ENCODE data around the gene SMYD3.

Gene SMYD3

GRCh38 chr1:245961137-245961540 lies 545.9 kb downstream of the SMYD3 start:
- no peak overlapping the region for H3K4me3 ChIP-seq (ENCODE audit: low read depth, low read length)
- H3K9me3 ChIP-seq (ENCODE audit: control insufficient read depth, insufficient read depth, low read depth, low read length), result no peaks in the 10 kb centered on the region
- no peaks in the 10 kb centered on the region for H3K36me3 ChIP-seq (ENCODE audit: control insufficient read depth in 2 of 2, insufficient read depth in 1 of 2, low read length in 2 of 2)
- ChIA-PET POLR2A (no interaction called here), CTCF (no interaction called here)
- H3K27ac ChIP-seq (ENCODE audit: extremely low read depth, low read depth, low read length), result no peak overlapping the region
- no peaks in the 10 kb centered on the region for H3K4me1 ChIP-seq (ENCODE audit: control insufficient read depth, insufficient read depth, low read length)
- no peak for TF ChIP-seq ZNF140 (tag by site-specific recombination; IDR thresholded peaks at IDR 0.05)
- TF ChIP-seq ZNF112 (tag by site-specific recombination; IDR thresholded peaks at IDR 0.05), result no peak
- TF ChIP-seq EGR2 (tag by site-specific recombination; IDR thresholded peaks at IDR 0.05; ENCODE audit: low read depth), result no peak
- TF ChIP-seq ZNF830 (tag by site-specific recombination; IDR thresholded peaks at IDR 0.05; ENCODE audit: low read depth), result no peak
- no peak for TF ChIP-seq ZNF768 (tag by site-specific recombination; IDR thresholded peaks at IDR 0.05)

GRCh38 chr1:245960171-245960570 lies 546.9 kb downstream of the SMYD3 start:
- no peaks in the 10 kb centered on the region for H3K36me3 ChIP-seq (ENCODE audit: control insufficient read depth in 2 of 2, insufficient read depth in 1 of 2, low read length in 2 of 2)
- no peaks in the 10 kb centered on the region for H3K9me3 ChIP-seq (ENCODE audit: control insufficient read depth, insufficient read depth, low read depth, low read length)
- no peak overlapping the region for H3K27ac ChIP-seq (ENCODE audit: extremely low read depth, low read depth, low read length)
- ChIA-PET CTCF (no interaction called here), POLR2A (no interaction called here)
- H3K4me1 ChIP-seq (ENCODE audit: control insufficient read depth, insufficient read depth, low read length), result no peaks in the 10 kb centered on the region
- H3K4me3 ChIP-seq (ENCODE audit: low read depth, low read length), result no peak overlapping the region
- no peak for TF ChIP-seq GFI1B (tag by site-specific recombination; IDR thresholded peaks at IDR 0.05)

GRCh38 chr1:245958016-245958415 lies 549.1 kb downstream of the SMYD3 start:
- Histone ChIP-seq H3K36me3 (ENCODE audit: control insufficient read depth in 2 of 2, insufficient read depth in 1 of 2, low read length in 2 of 2) (no peaks in the 10 kb centered on the region), H3K4me1 (ENCODE audit: control insufficient read depth, insufficient read depth, low read length) (no peaks in the 10 kb centered on the region), H3K4me3 (ENCODE audit: low read depth, low read length) (no peak overlapping the region), H3K9me3 (ENCODE audit: control insufficient read depth, insufficient read depth, low read depth, low read length) (no peaks in the 10 kb centered on the region), H3K27ac (ENCODE audit: extremely low read depth, low read depth, low read length) (no peak overlapping the region)
- POLR2A ChIA-PET, result no interaction called here
- TF ChIP-seq HIC1 (tag by site-specific recombination; IDR thresholded peaks at IDR 0.05), result no peak
- no peak for TF ChIP-seq ZNF791 (tag by site-specific recombination; IDR thresholded peaks at IDR 0.05)
- TF ChIP-seq ZNF626 (tag by site-specific recombination; IDR thresholded peaks at IDR 0.05), result no peak
- no peak for TF ChIP-seq HOXC10 (CRISPR knock-in tag; IDR thresholded peaks at IDR 0.05)
- TF ChIP-seq ZNF747 (tag by site-specific recombination; IDR thresholded peaks at IDR 0.05), result no peak
- TF ChIP-seq PATZ1 (tag by site-specific recombination; IDR thresholded peaks at IDR 0.05), result no peak
- TF ChIP-seq, protein P1, sequence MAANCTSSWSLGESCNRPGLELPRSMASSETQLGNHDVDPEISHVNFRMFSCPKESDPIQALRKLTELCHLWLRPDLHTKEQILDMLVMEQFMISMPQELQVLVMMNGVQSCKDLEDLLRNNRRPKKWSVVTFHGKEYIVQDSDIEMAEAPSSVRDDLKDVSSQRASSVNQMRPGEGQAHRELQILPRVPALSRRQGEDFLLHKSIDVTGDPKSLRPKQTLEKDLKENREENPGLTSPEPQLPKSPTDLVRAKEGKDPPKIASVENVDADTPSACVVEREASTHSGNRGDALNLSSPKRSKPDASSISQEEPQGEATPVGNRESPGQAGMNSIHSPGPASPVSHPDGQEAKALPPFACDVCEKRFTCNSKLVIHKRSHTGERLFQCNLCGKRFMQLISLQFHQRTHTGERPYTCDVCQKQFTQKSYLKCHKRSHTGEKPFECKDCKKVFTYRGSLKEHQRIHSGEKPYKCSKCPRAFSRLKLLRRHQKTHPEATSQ (tag by site-specific recombination; IDR thresholded peaks at IDR 0.05), result no peak
- TF ChIP-seq ZNF398 (tag by site-specific recombination; IDR thresholded peaks at IDR 0.05), result no peak
- TF ChIP-seq ZNF10 (tag by site-specific recombination; IDR thresholded peaks at IDR 0.05), result no peak
- no peak for TF ChIP-seq GFI1B (tag by site-specific recombination; IDR thresholded peaks at IDR 0.05)
- no peak for TF ChIP-seq TCF7L2 (IDR thresholded peaks at IDR 0.05; ENCODE audit: borderline replicate concordance, low read depth, low read length)
- no peak for TF ChIP-seq ZNF292 (tag by site-specific recombination; IDR thresholded peaks at IDR 0.05; ENCODE audit: borderline replicate concordance, low read depth)
- TF ChIP-seq OSR2 (tag by site-specific recombination; IDR thresholded peaks at IDR 0.05), result no peak
- no peak for TF ChIP-seq ZBTB21 (tag by site-specific recombination; IDR thresholded peaks at IDR 0.05)
- CTCF ChIA-PET, result no interaction called here
